Suprapubic skin (tissue), 4 donors: Measurements from ENCODE around the gene APRT. TPM values are rescaled to one million over a fixed set of nuclear protein-coding genes. Genes with fewer than 3 reads are reported as not detected.

Experiments
- DNase-seq, 2 donors: peaks; one replicate each; pipeline ENCODE4 v3.0.0-alpha.2; 2019; ENCODE audit warnings: low spot score in 2 of 2
- H3K27ac ChIP-seq: fragments of 200-600 bp; sonication (generic); one replicate; pipeline ENCODE4 v1.5.1; 2019
- H3K27me3 ChIP-seq: fragments of 200-600 bp; sonication (generic); one replicate; pipeline ENCODE4 v1.5.1; 2019
- H3K36me3 ChIP-seq: fragments of 200-600 bp; sonication (generic); one replicate; pipeline ENCODE4 v1.5.1; 2019
- H3K4me1 ChIP-seq: fragments of 200-600 bp; sonication (generic); one replicate; pipeline ENCODE4 v1.5.1; 2019
- H3K4me3 ChIP-seq: fragments of 200-600 bp; sonication (generic); one replicate; pipeline ENCODE4 v1.5.1; 2019; ENCODE audit warnings: mild to moderate bottlenecking
- H3K9me3 ChIP-seq: fragments of 200-600 bp; sonication (generic); one replicate; pipeline ENCODE4 v1.5.1; 2019
- EP300 ChIP-seq: sonication (generic); formaldehyde crosslinking; IDR thresholded peaks from one replicate; pipeline ENCODE4 v1.6.1; 2017; ENCODE audit warnings: antibody characterized with exemption
- POLR2A ChIP-seq, 2 donors: fragments of 450-650 bp; IDR thresholded peaks; one replicate each; pipeline ENCODE4 v1.6.1; 2017; ENCODE audit warnings: antibody characterized with exemption in 2 of 2, mild to moderate bottlenecking in 2 of 2, moderate library complexity in 2 of 2
- POLR2AphosphoS5 ChIP-seq, 3 donors: sonication (generic); formaldehyde crosslinking; IDR thresholded peaks; one replicate each; pipeline ENCODE4 v1.6.1; 2017; ENCODE audit warnings: antibody characterized with exemption in 3 of 3
- WGBS: methylation state at CpG from one replicate; pipeline ENCODE4 v1.1.5; 2018; 5-methylcytosine and 5-hydroxymethylcytosine counted together
- total RNA-seq, 4 donors: library from RNA; depleted of rRNA; stranded (reverse); fragments of >200 nt; gene quantifications; one replicate each; pipeline ENCODE4 v1.1.0, GENCODE V29; 2016
- TF ChIP-seq, protein P1 (sequence below), 2 donors: fragments of 200-600 bp in 1 of 2; fragments of 450-650 bp in 1 of 2; sonication (generic) in 1 of 2; IDR thresholded peaks; one replicate each; pipeline ENCODE4 v1.5.1; 2016 to 2019; ENCODE audit warnings: antibody characterized with exemption in 2 of 2, mild to moderate bottlenecking in 1 of 2, moderate library complexity in 1 of 2

APRT gene
- total RNA-seq, 4 donors from 2014 or later = 122 to 382 (median 250) TPM

DNA sequence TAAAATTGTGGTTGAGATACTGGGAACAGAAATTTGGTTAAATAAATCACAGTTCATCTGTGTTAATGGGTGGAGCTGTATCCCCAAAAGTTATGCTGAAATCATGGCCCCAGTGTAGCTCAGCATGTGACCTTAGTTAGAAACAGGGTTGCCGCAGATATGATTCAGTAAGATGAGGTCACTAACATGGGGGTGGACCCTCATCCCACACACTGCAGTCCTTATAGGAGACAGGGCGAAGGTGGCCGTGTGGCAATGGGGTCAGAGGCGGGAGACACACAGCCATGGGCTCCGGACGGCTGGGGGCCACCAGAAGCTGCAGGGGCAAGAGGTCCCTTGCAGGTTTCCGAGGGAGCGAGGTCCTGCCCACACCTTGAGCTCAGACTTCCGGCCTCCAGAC is 34.4 kb upstream of the APRT start:
- Histone ChIP-seq H3K36me3 (peaks cover 46% of the 10 kb centered on the region), H3K27me3 (no peaks in the 10 kb centered on the region), H3K4me3 (no peak overlapping the region), H3K4me1 (no peaks in the 10 kb centered on the region), H3K27ac (no peak overlapping the region), H3K9me3 (no peaks in the 10 kb centered on the region)
- WGBS = 99% methylated on average over 9 of the region's 9 CpGs
- no peak for DNase-seq
- no peak for TF ChIP-seq POLR2AphosphoS5 (IDR thresholded peaks at IDR 0.05)
- TF ChIP-seq, protein P1, sequence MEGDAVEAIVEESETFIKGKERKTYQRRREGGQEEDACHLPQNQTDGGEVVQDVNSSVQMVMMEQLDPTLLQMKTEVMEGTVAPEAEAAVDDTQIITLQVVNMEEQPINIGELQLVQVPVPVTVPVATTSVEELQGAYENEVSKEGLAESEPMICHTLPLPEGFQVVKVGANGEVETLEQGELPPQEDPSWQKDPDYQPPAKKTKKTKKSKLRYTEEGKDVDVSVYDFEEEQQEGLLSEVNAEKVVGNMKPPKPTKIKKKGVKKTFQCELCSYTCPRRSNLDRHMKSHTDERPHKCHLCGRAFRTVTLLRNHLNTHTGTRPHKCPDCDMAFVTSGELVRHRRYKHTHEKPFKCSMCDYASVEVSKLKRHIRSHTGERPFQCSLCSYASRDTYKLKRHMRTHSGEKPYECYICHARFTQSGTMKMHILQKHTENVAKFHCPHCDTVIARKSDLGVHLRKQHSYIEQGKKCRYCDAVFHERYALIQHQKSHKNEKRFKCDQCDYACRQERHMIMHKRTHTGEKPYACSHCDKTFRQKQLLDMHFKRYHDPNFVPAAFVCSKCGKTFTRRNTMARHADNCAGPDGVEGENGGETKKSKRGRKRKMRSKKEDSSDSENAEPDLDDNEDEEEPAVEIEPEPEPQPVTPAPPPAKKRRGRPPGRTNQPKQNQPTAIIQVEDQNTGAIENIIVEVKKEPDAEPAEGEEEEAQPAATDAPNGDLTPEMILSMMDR (IDR thresholded peaks at IDR 0.05) = no peak
- TF ChIP-seq EP300 = no peak
- no peak for TF ChIP-seq POLR2A (IDR thresholded peaks at IDR 0.05)

DNA sequence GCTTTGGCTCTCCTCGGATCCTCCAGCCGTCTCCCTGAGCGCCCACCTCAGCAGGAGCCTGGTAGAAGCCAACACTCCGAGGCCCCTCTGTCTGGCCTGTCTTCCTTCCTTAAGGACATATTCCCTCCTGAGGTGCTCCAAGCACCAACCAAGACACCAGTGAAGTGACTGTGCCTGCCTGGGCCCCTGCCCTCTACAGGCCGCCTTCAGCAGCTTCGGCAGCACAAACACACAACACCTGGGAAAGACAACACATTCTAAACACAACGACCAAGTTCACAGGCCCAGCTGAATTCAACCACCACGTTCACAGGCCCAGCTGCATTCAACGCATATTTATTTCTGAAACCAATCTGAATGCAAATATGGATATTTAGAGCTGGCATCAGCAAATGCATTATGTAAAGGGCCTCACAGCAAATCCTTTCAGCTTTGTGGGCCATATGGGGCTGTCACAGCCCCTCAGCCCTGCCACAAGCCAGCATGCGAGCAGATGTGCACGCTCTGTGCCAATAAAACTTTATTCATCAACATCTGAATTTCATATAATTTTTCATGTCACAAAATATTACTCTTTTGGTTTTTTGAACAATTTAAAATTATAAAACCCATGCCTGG is 32.8 kb upstream of the APRT start:
- no peaks in the 10 kb centered on the region for H3K4me1 ChIP-seq
- no peak overlapping the region for H3K4me3 ChIP-seq
- no peaks in the 10 kb centered on the region for H3K27me3 ChIP-seq
- H3K9me3 ChIP-seq = no peaks in the 10 kb centered on the region
- TF ChIP-seq POLR2A (IDR thresholded peaks at IDR 0.05) (no peak), EP300 (no peak), POLR2AphosphoS5 (IDR thresholded peaks at IDR 0.05) (no peak)
- TF ChIP-seq, protein P1 (IDR thresholded peaks at IDR 0.05) = no peak
- 71% methylated on average over 10 of the region's 11 CpGs for WGBS
- peaks cover 47% of the 10 kb centered on the region for H3K36me3 ChIP-seq
- no peak for DNase-seq
- no peak overlapping the region for H3K27ac ChIP-seq

GRCh38 chr16:88843256-88843655 is 31.5 kb upstream of the APRT start:
- no peaks in the 10 kb centered on the region for H3K4me1 ChIP-seq
- 97% methylated on average over 20 of the region's 20 CpGs for WGBS
- H3K27me3 ChIP-seq = no peaks in the 10 kb centered on the region
- DNase-seq = no peak
- H3K4me3 ChIP-seq = no peak overlapping the region
- H3K27ac ChIP-seq = no peak overlapping the region
- peaks cover 54% of the 10 kb centered on the region for H3K36me3 ChIP-seq
- no peak for TF ChIP-seq POLR2AphosphoS5 (IDR thresholded peaks at IDR 0.05)
- no peaks in the 10 kb centered on the region for H3K9me3 ChIP-seq

- 97% methylated on average over 10 of the region's 25 CpGs for WGBS
- H3K36me3 ChIP-seq = peaks cover 57% of the 10 kb centered on the region
- H3K9me3 ChIP-seq = no peaks in the 10 kb centered on the region
- no peak for DNase-seq
- no peak overlapping the region for H3K27ac ChIP-seq
- no peaks in the 10 kb centered on the region for H3K4me1 ChIP-seq
- TF ChIP-seq, protein P1 (IDR thresholded peaks at IDR 0.05) = no peak
- TF ChIP-seq POLR2AphosphoS5 (IDR thresholded peaks at IDR 0.05) (no peak), EP300 (no peak), POLR2A (IDR thresholded peaks at IDR 0.05) (no peak)
- no peaks in the 10 kb centered on the region for H3K27me3 ChIP-seq
- H3K4me3 ChIP-seq = no peak overlapping the region
Measured at GRCh38 chr16:88842806-88843205, 31.1 kb upstream of the APRT start.

- H3K27me3 ChIP-seq = no peaks in the 10 kb centered on the region
Measured at GRCh38 chr16:88842308-88842756, 30.6 kb upstream of the APRT start.

More at GRCh38 chr16:88842308-88842756, 30.6 kb upstream of the APRT start:
- no peaks in the 10 kb centered on the region for H3K4me1 ChIP-seq
- H3K36me3 ChIP-seq = peaks cover 56% of the 10 kb centered on the region
- no peaks in the 10 kb centered on the region for H3K9me3 ChIP-seq
- DNase-seq = no peak
- WGBS = 93% methylated on average over 11 of the region's 15 CpGs
- H3K4me3 ChIP-seq = no peak overlapping the region
- H3K27ac ChIP-seq = no peak overlapping the region
- no peak for TF ChIP-seq EP300
- no peak for TF ChIP-seq POLR2A (IDR thresholded peaks at IDR 0.05)
- no peak for TF ChIP-seq POLR2AphosphoS5 (IDR thresholded peaks at IDR 0.05)
- TF ChIP-seq, protein P1 (IDR thresholded peaks at IDR 0.05) = no peak
